Ovary (tissue), 9 donors: ENCODE measurements around the gene PGBD4. TPM values are rescaled to one million over a fixed set of nuclear protein-coding genes. Genes with fewer than 3 reads are reported as not detected.
"Not testable (repeated sequence)": the region's sequence is repeated elsewhere in the genome, so short reads cannot be mapped to it uniquely, and the experiment has no call there.

Source experiments
- DNase-seq, 5 donors: peaks; one replicate each; pipeline ENCODE4 v3.0.0-alpha.2; 2019 to 2020
- H3K27ac ChIP-seq, 2 donors: fragments of 200-600 bp; one replicate each; pipeline versions ENCODE4 v1.5.1 to v1.8.0; 2019 to 2022
- H3K27me3 ChIP-seq: fragments of 200-600 bp; one replicate; pipeline ENCODE4 v1.8.0; 2022
- H3K36me3 ChIP-seq: fragments of 200-600 bp; sonication (generic); one replicate; pipeline ENCODE4 v1.5.1; 2019
- H3K4me1 ChIP-seq: one replicate; pipeline ENCODE4 v1.8.1; 2013; ENCODE audit warnings: mild to moderate bottlenecking, moderate library complexity; ENCODE audit not compliant: insufficient read depth
- H3K4me3 ChIP-seq: fragments of 200-600 bp; sonication (generic); one replicate; pipeline ENCODE4 v1.5.1; 2017
- H3K9me3 ChIP-seq, 2 donors: fragments of 200-600 bp in 1 of 2; sonication (generic) in 1 of 2; one replicate each; pipeline versions ENCODE4 v1.5.1 to v1.8.1; 2013 to 2019; ENCODE audit warnings: mild to moderate bottlenecking in 1 of 2, moderate library complexity in 1 of 2
- EP300 ChIP-seq: sonication (generic); formaldehyde crosslinking; IDR thresholded peaks from one replicate; pipeline ENCODE4 v1.6.1; 2017; ENCODE audit warnings: antibody characterized with exemption
- POLR2A ChIP-seq: fragments of 450-650 bp; IDR thresholded peaks from one replicate; pipeline ENCODE4 v1.6.1; 2017; ENCODE audit warnings: antibody characterized with exemption, mild to moderate bottlenecking, moderate library complexity
- WGBS, 3 donors: extraction: QIAGEN DNeasy Blood & Tissue Kit in 1 of 3; methylation state at CpG; one replicate each; pipeline versions ENCODE4 v1.1.5 to v1.1.7; 2013 to 2017; 5-methylcytosine and 5-hydroxymethylcytosine counted together
- intact Hi-C, 4 donors: fragments of 100-400 bp; cut with DNase I; formaldehyde crosslinking; loops; one replicate each; pipeline versions ENCODE4 v1.11.0 to v1.15.1; 2022 to 2023
- polyA plus RNA-seq, 2 donors: library from polyadenylated mRNA; stranded (reverse); fragments of 200-250 nt in 1 of 2; fragments of 350-450 nt in 1 of 2; fragmentation: Illumina TruSeq in 1 of 2; extraction: RNeasy Lipid Tissue Mini Kit (QIAGEN cat#74804) in 1 of 2; gene quantifications; one replicate each; pipeline ENCODE4 v1.2.3, GENCODE V29; 2013 to 2014
- total RNA-seq, 7 donors: library from RNA; depleted of rRNA in 2 of 7; stranded (reverse); fragments of >200 nt in 2 of 7; fragmentation: NEBNext Ultra II Directional in 3 of 7; extraction: Animal tissue kit (Norgen Biotek cat#: 25700) in 3 of 7; gene quantifications; one replicate each; pipeline versions ENCODE4 v1.1.0 to v1.2.4, GENCODE V29; 2016 to 2023
- TF ChIP-seq, protein P1 (sequence below), 3 donors: fragments of 450-650 bp in 2 of 3; fragments of 200-600 bp in 1 of 3; IDR thresholded peaks; one replicate each; pipeline versions ENCODE4 v1.5.1 to v1.8.0; 2016 to 2022; ENCODE audit warnings: antibody characterized with exemption in 3 of 3, mild to moderate bottlenecking in 1 of 3
- donor health status: DM: no; HTN: no; CAD: no; lungs with moderate emphysema.
- donor health status: DM: no; HTN: no; CAD: no.
- donor health status: Bipolar disorder and iron deficiency.
- donor health status: DM: yes; HTN: yes; CAD: no.
- donor health status: DM: no; HTN: no; CAD: no.
- donor health status: DM: yes; HTN: yes; CAD: no.

PGBD4 gene
- total and polyA plus RNA-seq, 9 donors, result 0.46 to 1.6 (median 1.0) TPM

DNA sequence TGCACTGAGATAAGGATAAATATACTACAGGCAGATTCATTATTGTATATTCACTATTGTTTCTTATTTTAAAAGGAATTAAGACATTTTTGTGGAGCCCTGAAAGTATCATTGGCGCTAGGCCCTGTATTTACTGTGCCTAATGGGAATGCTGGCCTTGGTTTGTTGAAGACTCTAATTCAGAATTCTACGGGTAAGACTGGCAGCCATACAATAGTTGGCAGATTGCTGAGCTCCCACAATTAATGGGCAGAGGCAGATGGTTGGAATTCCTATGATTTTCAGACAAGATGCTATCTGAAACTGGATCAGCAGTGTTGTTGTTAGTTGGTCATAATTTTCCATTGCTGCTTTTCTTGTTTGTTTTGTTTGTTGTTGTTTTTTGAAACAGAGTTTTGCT, 14.7 kb downstream of the PGBD4 start:
- TF ChIP-seq POLR2A (no peak), EP300 (no peak)
- TF ChIP-seq, protein P1, sequence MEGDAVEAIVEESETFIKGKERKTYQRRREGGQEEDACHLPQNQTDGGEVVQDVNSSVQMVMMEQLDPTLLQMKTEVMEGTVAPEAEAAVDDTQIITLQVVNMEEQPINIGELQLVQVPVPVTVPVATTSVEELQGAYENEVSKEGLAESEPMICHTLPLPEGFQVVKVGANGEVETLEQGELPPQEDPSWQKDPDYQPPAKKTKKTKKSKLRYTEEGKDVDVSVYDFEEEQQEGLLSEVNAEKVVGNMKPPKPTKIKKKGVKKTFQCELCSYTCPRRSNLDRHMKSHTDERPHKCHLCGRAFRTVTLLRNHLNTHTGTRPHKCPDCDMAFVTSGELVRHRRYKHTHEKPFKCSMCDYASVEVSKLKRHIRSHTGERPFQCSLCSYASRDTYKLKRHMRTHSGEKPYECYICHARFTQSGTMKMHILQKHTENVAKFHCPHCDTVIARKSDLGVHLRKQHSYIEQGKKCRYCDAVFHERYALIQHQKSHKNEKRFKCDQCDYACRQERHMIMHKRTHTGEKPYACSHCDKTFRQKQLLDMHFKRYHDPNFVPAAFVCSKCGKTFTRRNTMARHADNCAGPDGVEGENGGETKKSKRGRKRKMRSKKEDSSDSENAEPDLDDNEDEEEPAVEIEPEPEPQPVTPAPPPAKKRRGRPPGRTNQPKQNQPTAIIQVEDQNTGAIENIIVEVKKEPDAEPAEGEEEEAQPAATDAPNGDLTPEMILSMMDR (IDR thresholded peaks at IDR 0.05), result no peak
- 51 to 73% (median 59%) methylated on average over 2 of the region's 2 CpGs for WGBS, 3 donors
- H3K27me3 ChIP-seq, result no peaks in the 10 kb centered on the region
- no peak for DNase-seq
- no peak overlapping the region for H3K27ac ChIP-seq
- intact Hi-C loops, result no loop called here
- no peaks in the 10 kb centered on the region for H3K9me3 ChIP-seq
- no peaks in the 10 kb centered on the region for H3K4me1 ChIP-seq
- H3K36me3 ChIP-seq, result no peaks in the 10 kb centered on the region
- no peak overlapping the region for H3K4me3 ChIP-seq

DNA sequence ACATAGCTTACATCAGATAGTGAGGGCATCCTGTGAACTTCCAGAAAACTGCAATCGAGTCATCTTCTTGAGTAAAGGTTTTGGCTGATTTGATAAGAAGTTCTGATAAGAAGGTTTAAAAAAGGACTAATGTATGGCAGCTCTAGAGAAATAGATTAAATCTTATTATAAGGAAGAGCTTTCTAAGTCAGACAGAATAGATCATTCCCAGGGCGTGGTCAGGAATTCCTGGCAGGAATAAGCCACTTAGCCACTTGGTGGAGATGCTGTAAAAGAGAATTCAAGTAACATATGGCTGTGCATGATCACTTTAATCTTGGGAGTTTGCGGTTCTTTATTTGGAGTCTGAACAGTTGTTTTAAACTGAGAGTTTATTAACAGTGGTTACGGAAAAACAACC, 17.4 kb downstream of the PGBD4 start:
- Histone ChIP-seq H3K4me3 (no peak overlapping the region), H3K36me3 (no peaks in the 10 kb centered on the region), H3K9me3 (no peaks in the 10 kb centered on the region), H3K27ac (no peak overlapping the region), H3K4me1 (no peaks in the 10 kb centered on the region), H3K27me3 (no peaks in the 10 kb centered on the region)
- no peak for DNase-seq
- 41 to 69% (median 54%) methylated on average over 4 of the region's 4 CpGs for WGBS, 3 donors
- intact Hi-C loops, result no loop called here
- no peak for TF ChIP-seq EP300
- no peak for TF ChIP-seq POLR2A
- TF ChIP-seq, protein P1 (IDR thresholded peaks at IDR 0.05), result no peak

DNA sequence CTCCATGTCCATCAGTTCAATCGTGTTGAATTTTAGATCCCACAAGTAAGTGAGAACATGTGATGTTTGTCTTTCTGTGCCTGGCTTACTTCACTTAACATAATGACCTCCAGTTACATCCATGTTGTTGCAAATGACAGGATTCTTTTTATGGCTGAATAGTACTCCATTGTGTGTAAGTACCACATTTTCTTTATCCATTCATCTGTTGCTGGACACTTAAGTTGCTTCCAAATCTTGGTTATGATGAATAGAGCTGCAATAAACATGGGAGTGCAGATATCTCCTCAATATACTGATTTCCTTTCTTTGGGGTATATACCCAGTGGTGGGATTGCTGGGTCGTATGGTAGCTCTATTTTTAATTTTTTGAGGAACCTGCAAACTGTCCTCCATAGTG, 18.5 kb downstream of the PGBD4 start:
- DNase-seq, intact Hi-C loops, H3K9me3 ChIP-seq, H3K4me3 ChIP-seq, H3K27me3 ChIP-seq, H3K36me3 ChIP-seq, H3K4me1 ChIP-seq, H3K27ac ChIP-seq: not testable (repeated sequence)
- 66 to 75% (median 69%) methylated on average over 2 of the region's 2 CpGs for WGBS, 3 donors

DNA sequence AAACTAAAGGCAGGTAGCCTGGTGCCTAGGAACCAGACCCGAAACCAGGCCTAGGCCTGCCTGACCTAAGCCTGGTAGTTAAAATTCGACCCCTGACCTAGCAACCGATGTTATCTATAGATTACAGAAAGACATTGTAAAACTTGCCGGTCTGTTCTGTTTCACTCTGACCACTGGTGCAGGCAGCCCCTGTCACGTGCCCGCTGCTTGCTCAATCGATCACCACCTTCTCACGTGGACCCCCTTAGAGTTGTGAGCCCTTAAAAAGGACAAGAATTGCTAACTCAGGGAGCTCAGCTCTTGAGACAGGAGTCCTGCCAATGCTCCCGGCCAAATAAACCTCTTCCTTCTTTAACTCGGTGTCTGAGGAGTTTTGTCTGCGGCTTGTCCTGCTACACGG, 19.9 kb downstream of the PGBD4 start:
- DNase-seq, H3K9me3 ChIP-seq, H3K27ac ChIP-seq, H3K4me3 ChIP-seq, H3K27me3 ChIP-seq, intact Hi-C loops, H3K4me1 ChIP-seq, H3K36me3 ChIP-seq: not testable (repeated sequence)
- 50 to 63% (median 57%) methylated on average over 12 of the region's 12 CpGs for WGBS, 3 donors

DNA sequence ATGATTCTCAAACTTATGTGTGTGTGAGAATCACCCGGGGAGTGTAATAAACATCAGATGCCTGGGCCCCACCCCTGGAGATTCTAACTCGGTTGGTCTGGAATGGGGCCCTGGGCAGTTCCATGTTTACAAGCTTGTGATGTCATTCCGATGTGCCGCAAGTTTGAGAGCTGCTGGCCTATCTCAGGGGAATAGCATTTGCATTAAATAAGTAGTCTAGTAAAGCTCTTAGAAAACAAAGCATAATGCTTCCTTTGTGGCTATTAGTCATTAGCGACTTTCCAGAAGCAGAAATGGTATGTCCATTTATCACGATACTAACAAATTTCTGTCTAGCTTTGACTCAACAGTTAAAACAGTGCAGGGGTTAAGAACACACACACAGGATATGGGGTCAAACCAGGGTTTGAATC, 20.9 kb downstream of the PGBD4 start:
- no peaks in the 10 kb centered on the region for H3K4me1 ChIP-seq
- H3K9me3 ChIP-seq, result no peaks in the 10 kb centered on the region
- WGBS, 3 donors, result 65 to 75% (median 75%) methylated on average over 6 of the region's 6 CpGs
- H3K27me3 ChIP-seq, result no peaks in the 10 kb centered on the region
- TF ChIP-seq EP300 (no peak), POLR2A (no peak)
- TF ChIP-seq, protein P1 (IDR thresholded peaks at IDR 0.05), result no peak
- intact Hi-C loops, result no loop called here
- H3K27ac ChIP-seq, result no peak overlapping the region
- no peaks in the 10 kb centered on the region for H3K36me3 ChIP-seq
- H3K4me3 ChIP-seq, result no peak overlapping the region
- no peak for DNase-seq

DNA sequence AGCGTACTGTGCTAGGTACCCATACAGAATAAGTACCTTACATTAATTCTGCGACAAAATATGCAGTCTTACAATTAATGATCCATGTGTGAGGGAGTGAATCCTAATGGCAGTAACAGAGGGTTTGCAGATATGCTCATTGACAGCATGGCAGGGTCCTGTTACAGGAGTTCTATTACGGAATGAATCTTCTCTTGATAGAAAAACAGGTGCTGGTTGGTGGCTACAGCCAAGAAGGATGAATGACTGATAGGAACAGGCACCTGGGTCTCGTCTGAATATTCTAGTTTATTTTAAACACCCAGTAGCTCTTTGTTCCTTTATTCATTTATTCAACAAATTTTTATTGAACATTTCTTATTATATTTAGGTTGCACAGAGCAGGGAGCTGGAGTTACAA, 22.8 kb downstream of the PGBD4 start:
- intact Hi-C loops, result no loop called here
- TF ChIP-seq POLR2A (no peak), EP300 (no peak)
- TF ChIP-seq, protein P1 (IDR thresholded peaks at IDR 0.05), result no peak
- no peaks in the 10 kb centered on the region for H3K4me1 ChIP-seq
- H3K27ac ChIP-seq, result no peak overlapping the region
- no peaks in the 10 kb centered on the region for H3K9me3 ChIP-seq
- H3K27me3 ChIP-seq, result no peaks in the 10 kb centered on the region
- 64 to 70% (median 66%) methylated on average over 4 of the region's 4 CpGs for WGBS, 3 donors
- H3K4me3 ChIP-seq, result no peak overlapping the region
- no peaks in the 10 kb centered on the region for H3K36me3 ChIP-seq
- no peak for DNase-seq
